Liver (tissue), 9 donors: ENCODE measurements around the gene ENOX1. TPM values are rescaled to one million over a fixed set of nuclear protein-coding genes. Genes with fewer than 3 reads are reported as not detected.

Experiments used
- DNase-seq: peaks from one replicate; pipeline ENCODE4 v3.0.0-alpha.2; 2017; ENCODE audit warnings: low spot score
- H3K27ac ChIP-seq, 2 donors: one replicate each; pipeline ENCODE4 v1.7.0; 2013; ENCODE audit warnings: inconsistent platforms in 2 of 2, low read length in 2 of 2, control low read depth in 1 of 2, low read depth in 1 of 2, mild to moderate bottlenecking in 1 of 2
- H3K27me3 ChIP-seq, 4 donors: one replicate each; pipeline versions ENCODE4 v1.6.1 to v1.7.0; 2013; ENCODE audit warnings: low read length in 3 of 4, inconsistent platforms in 1 of 4, mild to moderate bottlenecking in 1 of 4, moderate library complexity in 1 of 4; ENCODE audit not compliant: control insufficient read depth in 4 of 4, insufficient read depth in 4 of 4
- H3K36me3 ChIP-seq, 4 donors: one replicate each; pipeline versions ENCODE4 v1.6.1 to v1.7.0; 2013; ENCODE audit warnings: low read length in 3 of 4, mild to moderate bottlenecking in 3 of 4, low read depth in 1 of 4, moderate library complexity in 1 of 4; ENCODE audit not compliant: control insufficient read depth in 4 of 4, insufficient read depth in 3 of 4
- H3K4me1 ChIP-seq, 4 donors: one replicate each; pipeline versions ENCODE4 v1.6.1 to v1.7.0; 2013; ENCODE audit warnings: low read length in 3 of 4, mild to moderate bottlenecking in 3 of 4, moderate library complexity in 1 of 4; ENCODE audit not compliant: control insufficient read depth in 4 of 4, insufficient read depth in 4 of 4
- H3K4me3 ChIP-seq, 3 donors: one replicate each; pipeline versions ENCODE4 v1.6.1 to v1.7.0; 2013; ENCODE audit warnings: low read length in 3 of 3, control low read depth in 1 of 3, low read depth in 1 of 3, mild to moderate bottlenecking in 1 of 3
- H3K9ac ChIP-seq, 2 donors: one replicate each; pipeline ENCODE4 v1.7.0; 2013; ENCODE audit warnings: low read length in 2 of 2, mild to moderate bottlenecking in 2 of 2, moderate library complexity in 2 of 2, control low read depth in 1 of 2, low read depth in 1 of 2
- H3K9me3 ChIP-seq, 4 donors: one replicate each; pipeline versions ENCODE4 v1.6.1 to v1.7.0; 2013; ENCODE audit warnings: low read length in 3 of 4; ENCODE audit not compliant: control insufficient read depth in 4 of 4
- ATF3 ChIP-seq: IDR thresholded peaks from 2 replicates; pipeline ENCODE4 v1.6.1; 2016; ENCODE audit warnings: antibody characterized with exemption
- CTCF ChIP-seq: fragments of 150-350 bp; IDR thresholded peaks from 2 replicates; pipeline ENCODE4 v1.5.1; 2017; ENCODE audit warnings: improper control_type of control experiment, low read depth, low read length; ENCODE audit not compliant: missing input control
- EGR1 ChIP-seq, 2 donors: IDR thresholded peaks; 2 replicates each; pipeline ENCODE4 v1.6.1; 2016 to 2018; ENCODE audit warnings: antibody characterized with exemption in 2 of 2, low read depth in 2 of 2
- FOXA1 ChIP-seq: IDR thresholded peaks from 2 replicates; pipeline ENCODE4 v1.6.1; 2016; ENCODE audit warnings: antibody characterized with exemption
- FOXA2 ChIP-seq: IDR thresholded peaks from 2 replicates; pipeline ENCODE4 v1.6.1; 2016; ENCODE audit warnings: antibody characterized with exemption
- GABPA ChIP-seq, 2 donors: IDR thresholded peaks in 1 of 2; conservative IDR thresholded peaks in 1 of 2; 2 replicates each; pipeline ENCODE4 v1.6.1; 2016; ENCODE audit warnings: antibody characterized with exemption in 2 of 2, mild to moderate bottlenecking in 1 of 2, moderate library complexity in 1 of 2
- HNF4A ChIP-seq, 2 donors: conservative IDR thresholded peaks; 2 replicates each; pipeline ENCODE4 v1.6.1; 2016; ENCODE audit warnings: antibody characterized with exemption in 2 of 2, mild to moderate bottlenecking in 2 of 2
- NR2F2 ChIP-seq: IDR thresholded peaks from 2 replicates; pipeline ENCODE4 v1.6.1; 2016; ENCODE audit warnings: antibody characterized with exemption
- RAD21 ChIP-seq, 2 donors: IDR thresholded peaks; 2 replicates each; pipeline ENCODE4 v1.6.1; 2016; ENCODE audit warnings: antibody characterized with exemption in 2 of 2, mild to moderate bottlenecking in 2 of 2
- RXRA ChIP-seq, 2 donors: IDR thresholded peaks; 2 replicates each; pipeline ENCODE4 v1.6.1; 2017 to 2018; ENCODE audit warnings: antibody characterized with exemption in 2 of 2, mild to moderate bottlenecking in 1 of 2
- SP1 ChIP-seq: IDR thresholded peaks from 2 replicates; pipeline ENCODE4 v1.6.1; 2018; ENCODE audit warnings: antibody characterized with exemption, mild to moderate bottlenecking
- TAF1 ChIP-seq: conservative IDR thresholded peaks from 2 replicates; pipeline ENCODE4 v1.6.1; 2016; ENCODE audit warnings: antibody characterized with exemption, mild to moderate bottlenecking
- YY1 ChIP-seq: IDR thresholded peaks from 2 replicates; pipeline ENCODE4 v1.6.1; 2016; ENCODE audit warnings: antibody characterized with exemption, mild to moderate bottlenecking
- WGBS: extraction: QIAGEN DNeasy Blood & Tissue Kit; methylation state at CpG from one replicate; pipeline ENCODE4 v1.1.7; 2013; 5-methylcytosine and 5-hydroxymethylcytosine counted together
- polyA plus RNA-seq, 2 donors: library from polyadenylated mRNA; stranded (reverse) in 1 of 2; unstranded in 1 of 2; fragments of 200-250 nt in 1 of 2; fragments of >200 nt in 1 of 2; fragmentation: Nextera tagmentation in 1 of 2; extraction: Ambion mirVana in 1 of 2; gene quantifications; one replicate each; pipeline versions ENCODE4 v1.2.1 to v1.2.3, GENCODE V29; 2013 to 2015
- total RNA-seq, 2 donors: library from RNA; depleted of rRNA; stranded (reverse); fragments of >200 nt; gene quantifications; one replicate each; pipeline ENCODE4 v1.2.3, GENCODE V29; 2014
- TF ChIP-seq, protein P1 (sequence below): IDR thresholded peaks from 2 replicates; pipeline ENCODE4 v1.6.1; 2016; ENCODE audit warnings: antibody characterized with exemption
- TF ChIP-seq, protein P2 (sequence below): IDR thresholded peaks from 2 replicates; pipeline ENCODE4 v1.6.1; 2016; ENCODE audit warnings: antibody characterized with exemption, mild to moderate bottlenecking
- TF ChIP-seq, protein P3 (sequence below): IDR thresholded peaks from 2 replicates; pipeline ENCODE4 v1.6.1; 2016; ENCODE audit warnings: antibody characterized with exemption
- donor health status: healthy.
- donor health status: healthy.
- donor health status: healthy.
- donor health status: healthy.
- donor health status: healthy.

ENOX1 gene
- total and polyA plus RNA-seq, 4 donors, result 0.02 to 0.33 (median 0.08) TPM; not detected in 1

DNA sequence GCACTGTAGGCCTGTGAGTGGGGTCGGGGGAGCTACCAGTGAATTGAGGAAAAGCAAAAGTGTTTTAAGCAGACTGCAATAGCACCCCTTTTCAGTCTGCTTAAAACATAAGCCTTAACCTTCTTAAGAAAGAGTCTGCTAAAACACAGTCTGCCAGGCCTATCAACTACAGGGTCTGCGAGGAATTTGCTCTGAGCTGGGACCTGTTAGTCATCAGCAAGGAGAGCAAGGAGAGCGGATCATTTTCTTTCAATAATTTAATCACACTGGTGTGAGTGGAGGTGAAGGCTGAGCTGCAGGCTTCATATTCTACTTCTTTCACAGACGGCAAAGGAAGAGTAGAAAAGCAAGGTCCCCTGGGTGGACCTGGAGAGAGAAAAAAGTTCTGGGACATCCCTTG is 342.7 kb downstream of the ENOX1 start:
- TF ChIP-seq FOXA1 (no peak), FOXA2 (no peak)
- no peaks in the 10 kb centered on the region for H3K9me3 ChIP-seq
- no peak for DNase-seq
- no peak overlapping the region for H3K4me3 ChIP-seq
- H3K9ac ChIP-seq, result no peak overlapping the region
- no peak overlapping the region for H3K27ac ChIP-seq
- H3K36me3 ChIP-seq, result no peaks in the 10 kb centered on the region
- 89% methylated on average over 4 of the region's 4 CpGs for WGBS
- no peaks in the 10 kb centered on the region for H3K4me1 ChIP-seq
- peaks cover 0 to 7% (median 0%) of the 10 kb centered on the region in 4 donors for H3K27me3 ChIP-seq

DNA sequence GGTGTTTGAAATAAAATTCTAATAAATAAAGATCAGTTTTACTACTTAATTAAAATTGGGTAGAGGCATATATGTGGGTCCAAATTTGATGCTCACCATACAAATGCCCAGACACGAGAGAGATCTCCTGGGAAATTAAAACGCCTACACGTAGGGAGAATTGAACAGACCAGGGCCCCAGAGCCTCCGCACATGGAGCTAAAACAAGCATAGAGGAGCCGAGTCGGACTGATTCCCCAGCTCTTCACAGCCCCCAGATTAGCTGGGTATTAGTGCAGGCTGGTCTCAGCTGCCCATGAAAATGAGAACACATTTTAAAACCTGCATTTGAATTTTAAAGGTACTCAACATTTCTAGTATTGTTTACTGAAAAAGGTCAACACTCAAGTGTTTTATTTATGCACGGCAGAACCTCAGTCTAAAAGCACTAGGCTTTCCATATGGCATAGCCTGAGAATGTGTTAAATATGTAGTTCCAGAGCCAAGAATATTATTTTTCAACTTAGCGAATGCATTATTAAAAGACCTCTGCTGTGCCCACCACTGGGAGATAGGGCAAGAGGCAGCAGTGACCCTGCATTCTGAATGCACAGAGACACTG is 344.8 kb downstream of the ENOX1 start:
- Histone ChIP-seq H3K27me3 (peaks cover 0 to 7% (median 0%) of the 10 kb centered on the region in 4 donors), H3K9ac (no peak overlapping the region), H3K27ac (no peak overlapping the region), H3K36me3 (no peaks in the 10 kb centered on the region), H3K4me1 (no peaks in the 10 kb centered on the region), H3K9me3 (no peaks in the 10 kb centered on the region), H3K4me3 (no peak overlapping the region)
- TF ChIP-seq EGR1 (IDR thresholded peaks at IDR 0.05; ENCODE audit: low read depth in 2 of 2) (no peak), NR2F2 (no peak), HNF4A (conservative IDR thresholded peaks at IDR 0.05) (no peak), SP1 (no peak), FOXA1 (no peak), YY1 (no peak), GABPA (IDR thresholded peaks at IDR 0.05 in 1 of 2, conservative IDR thresholded peaks at IDR 0.05 in 1 of 2) (no peak), ATF3 (no peak), RXRA (IDR thresholded peaks at IDR 0.05) (no peak), TAF1 (no peak), CTCF (no peak), FOXA2 (no peak), RAD21 (IDR thresholded peaks at IDR 0.05) (no peak)
- TF ChIP-seq, protein P1, sequence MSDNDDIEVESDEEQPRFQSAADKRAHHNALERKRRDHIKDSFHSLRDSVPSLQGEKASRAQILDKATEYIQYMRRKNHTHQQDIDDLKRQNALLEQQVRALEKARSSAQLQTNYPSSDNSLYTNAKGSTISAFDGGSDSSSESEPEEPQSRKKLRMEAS, result no peak
- TF ChIP-seq, protein P2, sequence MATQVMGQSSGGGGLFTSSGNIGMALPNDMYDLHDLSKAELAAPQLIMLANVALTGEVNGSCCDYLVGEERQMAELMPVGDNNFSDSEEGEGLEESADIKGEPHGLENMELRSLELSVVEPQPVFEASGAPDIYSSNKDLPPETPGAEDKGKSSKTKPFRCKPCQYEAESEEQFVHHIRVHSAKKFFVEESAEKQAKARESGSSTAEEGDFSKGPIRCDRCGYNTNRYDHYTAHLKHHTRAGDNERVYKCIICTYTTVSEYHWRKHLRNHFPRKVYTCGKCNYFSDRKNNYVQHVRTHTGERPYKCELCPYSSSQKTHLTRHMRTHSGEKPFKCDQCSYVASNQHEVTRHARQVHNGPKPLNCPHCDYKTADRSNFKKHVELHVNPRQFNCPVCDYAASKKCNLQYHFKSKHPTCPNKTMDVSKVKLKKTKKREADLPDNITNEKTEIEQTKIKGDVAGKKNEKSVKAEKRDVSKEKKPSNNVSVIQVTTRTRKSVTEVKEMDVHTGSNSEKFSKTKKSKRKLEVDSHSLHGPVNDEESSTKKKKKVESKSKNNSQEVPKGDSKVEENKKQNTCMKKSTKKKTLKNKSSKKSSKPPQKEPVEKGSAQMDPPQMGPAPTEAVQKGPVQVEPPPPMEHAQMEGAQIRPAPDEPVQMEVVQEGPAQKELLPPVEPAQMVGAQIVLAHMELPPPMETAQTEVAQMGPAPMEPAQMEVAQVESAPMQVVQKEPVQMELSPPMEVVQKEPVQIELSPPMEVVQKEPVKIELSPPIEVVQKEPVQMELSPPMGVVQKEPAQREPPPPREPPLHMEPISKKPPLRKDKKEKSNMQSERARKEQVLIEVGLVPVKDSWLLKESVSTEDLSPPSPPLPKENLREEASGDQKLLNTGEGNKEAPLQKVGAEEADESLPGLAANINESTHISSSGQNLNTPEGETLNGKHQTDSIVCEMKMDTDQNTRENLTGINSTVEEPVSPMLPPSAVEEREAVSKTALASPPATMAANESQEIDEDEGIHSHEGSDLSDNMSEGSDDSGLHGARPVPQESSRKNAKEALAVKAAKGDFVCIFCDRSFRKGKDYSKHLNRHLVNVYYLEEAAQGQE, result no peak
- TF ChIP-seq, protein P3, sequence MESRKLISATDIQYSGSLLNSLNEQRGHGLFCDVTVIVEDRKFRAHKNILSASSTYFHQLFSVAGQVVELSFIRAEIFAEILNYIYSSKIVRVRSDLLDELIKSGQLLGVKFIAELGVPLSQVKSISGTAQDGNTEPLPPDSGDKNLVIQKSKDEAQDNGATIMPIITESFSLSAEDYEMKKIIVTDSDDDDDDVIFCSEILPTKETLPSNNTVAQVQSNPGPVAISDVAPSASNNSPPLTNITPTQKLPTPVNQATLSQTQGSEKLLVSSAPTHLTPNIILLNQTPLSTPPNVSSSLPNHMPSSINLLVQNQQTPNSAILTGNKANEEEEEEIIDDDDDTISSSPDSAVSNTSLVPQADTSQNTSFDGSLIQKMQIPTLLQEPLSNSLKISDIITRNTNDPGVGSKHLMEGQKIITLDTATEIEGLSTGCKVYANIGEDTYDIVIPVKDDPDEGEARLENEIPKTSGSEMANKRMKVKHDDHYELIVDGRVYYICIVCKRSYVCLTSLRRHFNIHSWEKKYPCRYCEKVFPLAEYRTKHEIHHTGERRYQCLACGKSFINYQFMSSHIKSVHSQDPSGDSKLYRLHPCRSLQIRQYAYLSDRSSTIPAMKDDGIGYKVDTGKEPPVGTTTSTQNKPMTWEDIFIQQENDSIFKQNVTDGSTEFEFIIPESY, result no peak
- WGBS, result 84% methylated on average over 8 of the region's 8 CpGs
- no peak for DNase-seq
